Stomach smooth muscle (tissue), 2 donors: ENCODE results near the gene REEP1.

Experiments
- H3K27ac ChIP-seq: one replicate; pipeline ENCODE4 v1.7.0; 2013; ENCODE audit warnings: mild to moderate bottlenecking, low read length, inconsistent platforms
- H3K27me3 ChIP-seq, 2 donors: one replicate each; pipeline ENCODE4 v1.7.0; 2013; ENCODE audit warnings: low read length in 2 of 2; ENCODE audit not compliant: insufficient read depth in 2 of 2, control insufficient read depth in 1 of 2
- H3K36me3 ChIP-seq, 2 donors: one replicate each; pipeline ENCODE4 v1.7.0; 2013; ENCODE audit warnings: low read length in 2 of 2; ENCODE audit not compliant: control insufficient read depth in 2 of 2, insufficient read depth in 2 of 2
- H3K4me1 ChIP-seq: one replicate; pipeline ENCODE4 v1.7.0; 2013; ENCODE audit warnings: low read length; ENCODE audit not compliant: control insufficient read depth, insufficient read depth
- H3K4me3 ChIP-seq, 2 donors: one replicate each; pipeline ENCODE4 v1.7.0; 2013; ENCODE audit warnings: low read length in 2 of 2
- H3K9ac ChIP-seq, 2 donors: one replicate each; pipeline ENCODE4 v1.7.0; 2013; ENCODE audit warnings: low read length in 2 of 2, mild to moderate bottlenecking in 1 of 2
- H3K9me3 ChIP-seq, 2 donors: one replicate each; pipeline ENCODE4 v1.7.0; 2013; ENCODE audit warnings: low read length in 2 of 2; ENCODE audit not compliant: control insufficient read depth in 2 of 2
- donor health status: healthy.
- donor health status: Pancreatic carcinoma.

The REEP1 gene

DNA sequence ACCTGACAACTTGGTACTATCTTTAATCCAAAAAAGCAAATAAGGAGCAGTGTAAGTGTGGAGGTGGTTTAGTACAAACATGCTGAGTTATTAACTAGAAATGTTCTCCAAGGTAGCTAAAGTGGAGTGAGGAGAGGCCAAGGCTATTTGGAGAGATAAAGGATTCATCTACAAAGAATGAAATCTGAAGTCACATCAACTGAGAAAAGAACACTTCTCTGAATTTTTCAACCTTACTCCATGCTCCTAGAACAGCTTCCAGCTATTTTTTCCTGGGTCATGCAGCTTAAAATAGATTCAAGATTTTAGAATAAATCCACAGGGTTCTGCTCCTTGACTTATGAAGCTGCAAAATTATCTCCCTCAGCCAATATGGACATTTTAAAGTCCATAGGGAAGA, 160.8 kb downstream of the REEP1 start:
- peaks cover 16 to 29% of the 10 kb centered on the region in 2 donors for H3K36me3 ChIP-seq
- no peak overlapping the region for H3K4me3 ChIP-seq
- H3K4me1 ChIP-seq = no peaks in the 10 kb centered on the region
- H3K27ac ChIP-seq = no peak overlapping the region
- H3K27me3 ChIP-seq = no peaks in the 10 kb centered on the region
- H3K9me3 ChIP-seq = no peaks in the 10 kb centered on the region
- no peak overlapping the region for H3K9ac ChIP-seq

- H3K9ac ChIP-seq = no peak overlapping the region
- no peak overlapping the region for H3K27ac ChIP-seq
- no peaks in the 10 kb centered on the region for H3K9me3 ChIP-seq
- no peak overlapping the region for H3K4me3 ChIP-seq
- H3K36me3 ChIP-seq = peaks cover 14 to 34% of the 10 kb centered on the region in 2 donors
- no peaks in the 10 kb centered on the region for H3K4me1 ChIP-seq
- H3K27me3 ChIP-seq = no peaks in the 10 kb centered on the region
These were observed 161.6 kb downstream of the REEP1 start for GRCh38 chr2:86175828-86176227.

- Histone ChIP-seq H3K27ac (no peak overlapping the region), H3K36me3 (peaks cover 14 to 30% of the 10 kb centered on the region in 2 donors), H3K9ac (no peak overlapping the region), H3K4me1 (no peaks in the 10 kb centered on the region), H3K9me3 (no peaks in the 10 kb centered on the region), H3K4me3 (no peak overlapping the region), H3K27me3 (no peaks in the 10 kb centered on the region)
These were observed 163.0 kb downstream of the REEP1 start for GRCh38 chr2:86174445-86174844.

DNA sequence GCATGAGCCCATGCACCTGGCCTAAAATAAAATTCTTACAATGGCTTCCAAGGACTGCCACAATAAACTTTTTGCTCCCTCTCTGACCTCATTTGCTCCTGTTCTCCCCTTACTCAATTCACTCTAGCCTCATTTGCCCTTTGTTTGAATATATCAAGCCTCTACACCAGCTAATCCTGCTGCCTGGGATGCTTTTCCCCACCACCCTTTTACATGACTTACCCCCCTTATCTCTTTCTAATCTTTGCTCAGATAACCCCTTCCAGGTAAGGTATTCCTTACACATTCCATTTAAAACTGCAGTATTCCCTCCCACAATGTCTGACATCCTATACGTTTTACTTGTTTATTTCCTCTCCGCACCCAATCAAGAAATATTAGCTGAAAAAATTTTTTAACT, 164.8 kb downstream of the REEP1 start:
- H3K9ac ChIP-seq = no peak overlapping the region
- peaks cover 13 to 27% of the 10 kb centered on the region in 2 donors for H3K36me3 ChIP-seq
- no peak overlapping the region for H3K4me3 ChIP-seq

DNA sequence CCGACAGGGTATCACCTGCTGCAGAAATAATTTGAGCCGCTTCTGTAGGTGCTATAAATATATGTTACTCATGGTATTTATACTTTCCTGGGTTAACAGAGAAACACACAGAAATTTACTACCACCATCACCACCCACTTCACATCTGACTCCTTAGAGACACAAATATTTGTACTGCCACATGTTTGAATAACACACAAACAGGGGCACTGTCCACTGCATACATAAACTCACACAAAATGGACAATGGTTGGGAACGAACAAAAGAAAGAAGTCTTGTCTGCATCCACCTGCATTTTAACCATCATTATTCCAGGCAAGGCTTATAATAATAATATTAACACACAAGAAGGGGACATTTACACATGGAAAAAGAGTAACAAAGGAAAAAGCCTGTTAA, 166.1 kb downstream of the REEP1 start:
- Histone ChIP-seq H3K9me3 (no peaks in the 10 kb centered on the region), H3K4me1 (no peaks in the 10 kb centered on the region), H3K27me3 (no peaks in the 10 kb centered on the region), H3K27ac (no peak overlapping the region), H3K36me3 (peaks cover 10 to 19% of the 10 kb centered on the region in 2 donors), H3K4me3 (no peak overlapping the region), H3K9ac (no peak overlapping the region)

More for the DNA sequence above, 164.8 kb downstream of the REEP1 start:
- no peaks in the 10 kb centered on the region for H3K27me3 ChIP-seq
- no peak overlapping the region for H3K27ac ChIP-seq
- H3K9me3 ChIP-seq = no peaks in the 10 kb centered on the region
- H3K4me1 ChIP-seq = no peaks in the 10 kb centered on the region

- Histone ChIP-seq H3K36me3 (peaks cover 9 to 17% of the 10 kb centered on the region in 2 donors), H3K9me3 (no peaks in the 10 kb centered on the region), H3K9ac (no peak overlapping the region), H3K4me3 (no peak overlapping the region), H3K4me1 (no peaks in the 10 kb centered on the region), H3K27me3 (no peaks in the 10 kb centered on the region), H3K27ac (no peak overlapping the region)
These were observed 167.0 kb downstream of the REEP1 start for GRCh38 chr2:86170449-86170848.
